ENCODE data around the gene CNOT6.

DNA sequence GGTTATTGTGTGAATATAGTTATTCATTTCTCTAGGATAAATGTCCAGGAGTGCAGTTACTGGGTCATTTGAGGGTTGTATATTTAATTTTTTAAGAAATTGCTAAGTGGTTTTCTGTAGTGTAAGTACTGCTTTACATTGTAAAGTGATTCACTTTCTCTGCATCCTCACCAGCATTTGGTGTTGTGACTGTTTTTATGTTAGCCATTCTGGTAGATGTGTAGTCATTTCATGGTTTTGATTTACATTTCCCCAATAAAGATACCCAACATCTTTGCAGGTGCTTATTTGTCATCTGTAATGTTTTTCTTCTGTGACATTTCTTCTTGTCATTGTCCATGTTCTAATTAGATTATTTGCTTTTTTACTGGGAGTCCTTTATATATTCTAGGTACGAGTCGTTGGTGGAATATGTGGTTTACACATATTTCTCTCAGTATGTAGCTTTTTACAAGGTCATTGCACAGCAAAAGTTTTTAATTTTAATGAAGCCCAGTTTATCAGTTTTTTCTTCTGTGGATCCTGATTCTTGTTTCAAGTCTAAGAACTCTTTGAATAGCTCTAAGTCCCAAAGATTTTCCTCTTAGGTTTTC is 63.1 kb downstream of the CNOT6 start:
- TF ChIP-seq, protein P1, sequence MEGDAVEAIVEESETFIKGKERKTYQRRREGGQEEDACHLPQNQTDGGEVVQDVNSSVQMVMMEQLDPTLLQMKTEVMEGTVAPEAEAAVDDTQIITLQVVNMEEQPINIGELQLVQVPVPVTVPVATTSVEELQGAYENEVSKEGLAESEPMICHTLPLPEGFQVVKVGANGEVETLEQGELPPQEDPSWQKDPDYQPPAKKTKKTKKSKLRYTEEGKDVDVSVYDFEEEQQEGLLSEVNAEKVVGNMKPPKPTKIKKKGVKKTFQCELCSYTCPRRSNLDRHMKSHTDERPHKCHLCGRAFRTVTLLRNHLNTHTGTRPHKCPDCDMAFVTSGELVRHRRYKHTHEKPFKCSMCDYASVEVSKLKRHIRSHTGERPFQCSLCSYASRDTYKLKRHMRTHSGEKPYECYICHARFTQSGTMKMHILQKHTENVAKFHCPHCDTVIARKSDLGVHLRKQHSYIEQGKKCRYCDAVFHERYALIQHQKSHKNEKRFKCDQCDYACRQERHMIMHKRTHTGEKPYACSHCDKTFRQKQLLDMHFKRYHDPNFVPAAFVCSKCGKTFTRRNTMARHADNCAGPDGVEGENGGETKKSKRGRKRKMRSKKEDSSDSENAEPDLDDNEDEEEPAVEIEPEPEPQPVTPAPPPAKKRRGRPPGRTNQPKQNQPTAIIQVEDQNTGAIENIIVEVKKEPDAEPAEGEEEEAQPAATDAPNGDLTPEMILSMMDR (conservative IDR thresholded peaks at IDR 0.05; ENCODE audit: low read depth, low read length) = no peak
- TF ChIP-seq EZH2 (IDR thresholded peaks at IDR 0.05; ENCODE audit: low read length, unreplicated experiment) (no peak), EZH2phosphoT487 (IDR thresholded peaks at IDR 0.05; ENCODE audit: borderline replicate concordance, low read length) (no peak)

Data from PC-3 (cell line).